Measurements from ENCODE around the gene SUGP2.

SUGP2 gene

GRCh38 chr19:19059837-19060611 is 26.7 kb upstream of the SUGP2 start:
- H3K4me3 ChIP-seq (ENCODE audit: low read depth, low read length), result no peak overlapping the region
- DNase-seq (ENCODE audit: low read depth, low spot score), result no peak
- TF ChIP-seq CTCF (IDR thresholded peaks at IDR 0.05; ENCODE audit: insufficient read depth, low read length, missing control alignments), result no peak
- POLR2A ChIA-PET, result no interaction called here
- CTCF ChIA-PET, result interaction anchor here (0.7 to 2.6 kb wide), 2 partner anchors 9 to 81 kb away, joined by 3 to 10 read pairs; no protein-coding TSS in a partner anchor

GRCh38 chr19:19059018-19059836 is 25.9 kb upstream of the SUGP2 start:
- no peak for TF ChIP-seq CTCF (IDR thresholded peaks at IDR 0.05; ENCODE audit: insufficient read depth, low read length, missing control alignments)
- no peak for DNase-seq (ENCODE audit: low read depth, low spot score)
- ChIA-PET POLR2A (no interaction called here), CTCF (interaction anchor here (0.7 to 0.8 kb wide), 2 partner anchors 9 to 81 kb away, joined by 3 read pairs; no protein-coding TSS in a partner anchor)
- no peak overlapping the region for H3K4me3 ChIP-seq (ENCODE audit: low read depth, low read length)

GRCh38 chr19:19057720-19058119 is 24.4 kb upstream of the SUGP2 start:
- POLR2A ChIA-PET, result no interaction called here
- no peak for TF ChIP-seq CTCF (IDR thresholded peaks at IDR 0.05; ENCODE audit: insufficient read depth, low read length, missing control alignments)
- CTCF ChIA-PET, result no interaction called here
- no peak for DNase-seq (ENCODE audit: low read depth, low spot score)
- no peak overlapping the region for H3K4me3 ChIP-seq (ENCODE audit: low read depth, low read length)

GRCh38 chr19:19057317-19057716 is 24.0 kb upstream of the SUGP2 start:
- H3K4me3 ChIP-seq (ENCODE audit: low read depth, low read length), result no peak overlapping the region
- POLR2A ChIA-PET, result no interaction called here
- no peak for TF ChIP-seq CTCF (IDR thresholded peaks at IDR 0.05; ENCODE audit: insufficient read depth, low read length, missing control alignments)
- CTCF ChIA-PET, result interaction anchor here (1.0 kb wide), 1 partner anchor 17 kb away, joined by 3 read pairs; no protein-coding TSS in a partner anchor
- DNase-seq (ENCODE audit: low read depth, low spot score), result no peak

GRCh38 chr19:19056636-19057275 is 23.4 kb upstream of the SUGP2 start:
- DNase-seq (ENCODE audit: low read depth, low spot score), result no peak
- CTCF ChIA-PET, result interaction anchor here (0.8 to 1.0 kb wide), 2 partner anchors 17 to 85 kb away, joined by 3 read pairs; no protein-coding TSS in a partner anchor
- no peak overlapping the region for H3K4me3 ChIP-seq (ENCODE audit: low read depth, low read length)
- TF ChIP-seq CTCF (IDR thresholded peaks at IDR 0.05; ENCODE audit: insufficient read depth, low read length, missing control alignments), result no peak
- POLR2A ChIA-PET, result no interaction called here

All from AG04449 (cell line).